Activated T-cell treated with anti-CD3 and anti-CD28 coated beads for 1 hour (primary cell): ENCODE results near the gene ISM2.

Experiments
- DNase-seq: peaks from one replicate; pipeline ENCODE4 v3.0.0-alpha.2; 2020; ENCODE audit warnings: low read depth

The ISM2 gene

DNA sequence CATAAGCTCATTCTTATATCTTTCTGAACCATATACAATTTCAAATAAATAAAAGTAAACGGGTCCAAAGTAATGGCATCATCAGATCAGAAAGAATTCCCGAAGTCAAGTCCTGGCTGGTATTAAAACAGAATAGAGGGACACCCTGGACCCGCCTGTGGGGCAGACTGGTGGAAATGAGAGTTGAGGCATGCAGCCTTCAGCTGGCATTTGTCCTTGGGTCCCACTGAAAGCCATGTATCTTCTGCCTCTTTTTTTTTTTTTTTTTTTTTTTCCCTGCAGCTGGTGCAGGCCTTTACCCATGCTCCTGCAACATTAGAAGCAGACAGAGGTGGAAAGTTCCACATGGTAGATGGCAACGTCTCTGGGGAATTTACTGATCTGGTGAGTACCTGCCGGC, 30.8 kb downstream of the ISM2 start:
- DNase-seq, result no peak

DNA sequence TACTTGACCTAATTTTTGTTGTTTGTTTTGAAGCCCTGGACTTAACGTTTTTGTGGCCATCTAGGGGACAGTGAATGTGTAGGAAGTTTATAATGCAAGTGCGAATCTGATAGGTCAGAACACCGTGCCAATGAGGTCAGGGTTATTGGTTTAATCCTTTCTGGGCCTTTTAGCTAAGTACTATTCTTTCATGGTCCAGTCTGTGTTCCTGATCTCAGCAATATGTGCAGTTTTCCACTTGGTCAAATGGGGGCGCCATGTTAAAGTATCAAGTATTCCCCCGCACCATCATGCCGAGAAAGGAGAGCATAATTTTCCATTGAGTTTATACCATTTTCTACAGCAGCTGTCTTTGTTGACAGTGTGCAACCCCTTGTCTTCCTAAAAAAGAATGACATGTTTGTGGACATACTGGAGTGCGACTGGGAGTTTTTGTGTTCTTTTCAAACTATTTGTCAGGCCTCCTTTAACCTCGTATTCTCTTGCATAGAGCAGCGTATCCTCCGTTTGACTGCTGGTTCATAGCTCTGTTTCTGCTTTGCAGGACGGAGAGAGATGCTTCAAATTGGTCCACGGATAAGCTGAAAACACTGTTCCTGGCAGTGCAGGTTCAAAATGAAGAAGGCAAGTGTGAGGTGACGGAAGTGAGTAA, 39.4 kb downstream of the ISM2 start:
- peak; percentile 38 for DNase-seq

DNA sequence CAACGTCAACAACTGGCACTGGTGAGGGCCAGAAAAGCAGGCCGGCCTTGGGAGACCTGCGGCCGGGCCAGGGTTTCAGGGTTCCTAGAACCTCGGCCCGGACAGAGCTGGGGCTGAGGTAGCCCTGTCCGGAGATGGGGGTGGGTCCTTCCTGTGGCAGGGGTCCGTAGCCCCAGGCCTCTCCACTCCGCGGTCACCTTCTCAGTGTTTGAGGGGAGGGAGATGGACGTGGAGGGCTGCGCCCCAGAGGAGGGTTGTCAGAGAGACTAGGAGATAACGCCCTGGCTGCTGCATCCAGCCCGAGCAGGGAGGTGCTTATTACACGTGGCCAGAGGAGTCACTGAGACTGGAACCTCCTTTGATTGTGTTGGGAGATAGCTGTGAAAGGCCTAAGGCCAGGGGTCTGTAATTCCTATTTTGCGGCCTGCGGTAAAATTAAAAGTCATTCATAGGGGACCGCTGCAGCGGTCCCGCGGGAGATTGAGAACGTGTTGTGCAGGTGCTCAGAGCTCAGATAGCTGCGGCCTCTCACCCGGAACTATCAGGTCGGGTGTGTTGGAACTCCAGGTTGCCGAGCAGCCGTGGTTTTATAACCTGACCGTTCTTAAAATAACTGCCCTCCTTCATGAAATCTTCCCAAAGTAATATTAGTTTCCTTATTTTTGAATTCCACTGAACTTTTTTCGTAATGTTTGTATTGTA, 40.2 kb downstream of the ISM2 start:
- peak; percentile 6 for DNase-seq

DNA sequence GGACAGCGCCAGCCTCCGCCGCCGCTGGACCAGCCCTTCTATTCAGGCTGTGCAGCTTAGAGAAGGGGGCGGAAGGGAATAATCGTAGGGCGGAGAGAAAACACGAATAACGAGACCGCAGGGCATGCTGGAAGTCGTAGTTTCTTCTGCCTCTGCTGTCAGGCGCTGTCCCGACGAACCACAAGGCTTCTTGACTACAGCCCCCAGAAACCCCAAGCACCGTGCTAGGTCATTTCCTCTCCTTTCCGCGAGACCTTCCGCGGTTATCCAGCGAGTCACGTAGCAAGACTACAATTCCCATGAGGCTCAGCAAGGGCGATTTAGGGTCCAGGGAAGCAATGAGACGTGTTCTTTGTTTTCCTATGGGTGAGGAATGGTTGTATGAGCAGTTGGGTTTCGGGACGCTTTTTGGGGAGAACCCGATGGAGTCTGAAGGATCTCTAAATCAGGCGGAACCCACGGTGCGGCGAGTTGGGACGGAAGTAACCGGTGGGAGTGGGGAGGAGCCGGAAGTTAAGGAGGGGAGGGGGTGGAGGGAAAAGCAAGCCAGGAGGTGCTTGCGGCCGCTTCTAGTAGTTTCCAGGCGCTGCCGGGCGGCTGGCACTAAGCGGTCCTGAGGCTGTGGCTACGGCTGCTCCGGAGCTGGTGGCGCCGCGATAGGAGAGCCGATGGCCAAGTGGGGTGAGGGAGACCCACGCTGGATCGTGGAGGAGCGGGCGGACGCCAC, 40.9 kb downstream of the ISM2 start, which contains the start of the genes AHSA1 and VIPAS39:
Gene AHSA1, plus strand, starts transcription at position 572 of the 727 bp plus-strand sequence. Its CDS starts 97 bp downstream, at position 669.
Gene VIPAS39, minus strand, starts transcription at position 80 of the 727 bp plus-strand sequence. CDS start 3,499 bp downstream, outside the sequence.
- DNase-seq, result peak; percentile 84

DNA sequence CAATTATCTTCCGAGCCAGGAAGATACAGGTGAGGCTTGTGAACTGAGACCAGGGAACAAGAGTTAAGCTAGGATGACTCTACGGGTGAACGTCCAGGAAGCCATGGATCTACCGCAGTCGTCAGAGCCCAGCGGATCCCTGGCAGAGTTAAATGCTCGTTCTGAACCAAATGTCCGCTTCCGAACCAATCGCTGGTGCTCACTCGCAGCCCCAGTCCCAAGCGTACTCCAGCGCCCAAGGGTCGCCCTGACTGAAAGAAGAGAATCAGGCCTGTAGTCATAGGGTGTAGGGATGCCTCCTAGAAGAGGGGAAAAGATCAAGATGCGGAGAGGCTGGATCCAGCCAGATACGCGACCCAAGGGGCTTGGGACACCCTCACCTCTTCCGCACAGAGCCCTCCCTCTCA, 41.5 kb downstream of the ISM2 start:
- DNase-seq, result no peak

DNA sequence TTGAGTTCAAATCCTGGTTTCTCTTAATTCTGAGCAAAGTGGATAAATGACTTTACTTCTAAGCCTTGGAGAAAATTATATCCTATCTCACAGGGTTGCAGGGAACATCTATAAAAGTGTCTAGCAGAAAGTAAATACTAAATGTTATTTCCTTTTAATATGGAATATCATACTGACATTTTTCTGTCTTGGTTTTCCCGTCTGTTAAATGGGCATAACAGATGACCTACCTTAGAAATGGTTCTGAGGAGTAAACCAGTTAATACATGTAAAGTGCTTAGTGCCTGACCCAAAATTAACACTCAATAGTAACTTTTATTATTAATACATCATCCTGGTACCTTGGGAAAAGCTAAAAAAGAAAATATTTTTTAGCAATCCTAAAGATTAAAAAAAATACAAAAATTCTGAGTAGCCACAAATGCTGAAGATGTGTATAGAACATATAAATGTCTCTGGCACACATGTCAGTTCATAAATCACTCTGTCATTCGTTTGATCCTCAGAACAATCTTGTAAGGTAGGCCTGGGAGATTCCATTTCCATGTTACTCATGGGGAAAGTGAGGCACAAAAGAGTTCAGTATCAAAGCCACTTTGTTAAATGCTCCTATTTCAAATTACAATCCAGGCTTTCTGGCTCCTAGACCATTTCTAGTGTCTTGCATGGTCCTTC, 42.5 kb downstream of the ISM2 start:
- no peak for DNase-seq

DNA sequence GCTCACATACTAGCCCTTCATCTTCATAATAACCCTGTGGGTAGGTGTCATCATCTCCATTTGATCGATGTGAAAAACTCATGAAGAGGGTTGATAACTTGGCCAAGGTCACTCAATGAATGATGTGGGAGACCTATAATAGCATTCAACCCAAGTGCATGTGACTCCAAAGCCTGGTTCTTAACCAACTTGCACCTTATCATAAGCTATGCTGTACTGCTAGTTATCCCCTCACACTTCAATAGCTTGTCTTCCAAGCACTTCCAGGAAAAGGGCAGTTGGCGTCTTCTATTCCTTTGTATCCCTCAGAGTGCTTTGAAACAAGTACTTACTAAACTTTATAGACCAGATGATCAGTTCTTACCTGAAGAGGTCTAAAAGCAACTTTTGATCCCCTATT, 56.4 kb downstream of the ISM2 start:
- no peak for DNase-seq

DNA sequence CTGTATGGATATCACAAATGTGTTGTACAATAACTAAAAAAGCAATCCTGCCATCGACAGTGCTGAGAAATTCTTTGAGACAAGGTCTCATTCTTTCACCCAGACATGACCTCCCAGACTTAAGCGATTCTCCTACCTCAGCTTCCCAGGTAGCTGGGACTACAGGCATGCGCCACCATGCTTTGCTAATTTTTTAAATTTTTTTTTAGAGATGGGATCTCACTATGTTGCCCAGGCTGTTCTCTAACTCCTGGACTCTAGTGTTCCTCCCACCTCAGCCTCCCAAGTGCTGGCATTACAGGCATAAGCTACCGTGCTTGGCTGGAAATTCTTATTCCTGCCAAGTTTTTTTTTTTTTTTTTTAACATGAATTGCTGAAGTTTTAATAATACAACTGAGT, 58.8 kb downstream of the ISM2 start:
- no peak for DNase-seq

DNA sequence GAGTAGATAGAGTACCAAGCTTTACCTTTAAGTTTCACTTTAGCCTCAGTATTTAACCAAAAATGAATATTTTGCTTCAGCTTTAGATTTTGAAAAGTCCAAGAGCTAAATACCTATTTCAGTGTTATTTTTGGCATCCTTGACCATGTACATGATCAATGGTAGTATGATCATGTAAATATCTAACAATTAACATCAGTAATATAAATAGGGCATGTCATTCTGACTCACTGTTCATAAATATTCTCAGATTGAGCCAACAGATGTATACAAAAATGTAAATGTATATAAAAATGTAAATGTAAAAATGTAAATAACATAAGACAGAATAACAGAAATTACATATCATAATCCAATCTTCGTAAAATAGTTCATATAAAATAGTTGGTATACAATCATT, 60.0 kb downstream of the ISM2 start:
- DNase-seq, result no peak

DNA sequence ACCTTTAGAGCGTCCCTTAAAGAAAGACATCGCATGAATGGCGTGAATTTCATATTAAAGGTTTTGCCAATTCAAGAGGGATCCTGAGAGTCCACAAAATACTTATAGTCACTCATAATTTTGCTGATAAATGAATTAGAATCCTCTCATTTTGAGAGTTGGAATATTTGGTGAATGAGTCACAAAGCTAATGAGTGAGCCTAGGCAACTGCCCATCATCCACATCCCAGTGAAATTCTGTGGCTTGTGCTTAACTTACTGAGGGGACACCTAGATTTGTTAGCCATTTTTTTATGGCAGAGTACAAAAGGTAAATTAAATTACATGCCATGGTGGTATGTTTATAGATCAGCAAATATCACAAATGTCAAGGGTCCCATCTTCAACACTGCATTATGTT, 62.6 kb downstream of the ISM2 start:
- no peak for DNase-seq

DNA sequence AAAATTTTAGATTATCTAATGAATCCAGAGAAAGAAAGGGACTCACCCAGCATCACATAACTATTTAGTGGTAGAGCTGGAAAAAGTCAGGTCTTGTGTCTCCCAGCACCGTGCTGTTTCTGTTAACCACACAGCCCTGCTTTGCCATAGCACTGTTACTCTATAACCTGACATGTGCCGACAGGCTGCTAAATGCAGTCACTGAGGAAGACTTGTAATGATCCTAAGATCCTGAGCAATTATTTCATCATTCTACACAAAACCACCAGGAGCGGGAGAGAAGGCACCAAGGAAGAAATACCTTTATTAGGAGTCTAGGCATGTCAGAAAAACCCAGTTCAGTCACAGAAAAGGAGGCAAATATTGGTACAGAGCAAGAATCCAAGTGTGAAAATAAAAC, 72.2 kb downstream of the ISM2 start:
- DNase-seq, result no peak

DNA sequence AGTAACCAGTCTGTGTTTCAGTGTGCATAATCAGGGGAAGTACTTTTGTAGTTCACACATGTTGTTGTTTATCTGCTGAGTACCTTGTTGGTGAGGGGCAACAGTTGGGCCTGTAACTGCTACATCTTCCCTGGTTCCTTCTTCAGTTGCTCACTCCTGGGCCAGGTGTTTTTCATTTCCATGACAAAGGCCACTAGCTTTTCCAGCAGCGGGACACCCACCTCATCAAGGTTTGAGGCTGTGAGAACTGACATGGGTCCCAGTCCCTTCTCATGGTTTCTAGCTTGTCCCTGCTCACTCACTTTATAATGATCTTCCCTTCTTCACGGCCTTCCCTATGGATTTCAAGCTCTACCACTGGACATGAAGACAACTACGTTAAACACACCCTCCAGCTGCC, 73.8 kb downstream of the ISM2 start:
- no peak for DNase-seq
